Endometrial microvascular endothelial cells (primary cell): ENCODE results near the gene POLR3C. TPM values are rescaled to one million over a fixed set of nuclear protein-coding genes. Genes with fewer than 3 reads are reported as not detected.
"Not testable (repeated sequence)": the region's sequence is repeated elsewhere in the genome, so short reads cannot be mapped to it uniquely, and the experiment has no call there.

Source experiments
- in situ Hi-C: cut with HindIII; loops from 2 replicates; pipeline ENCODE4 v1.10.0; 2017; ENCODE audit warnings: low sequenced_read_pairs, low pct_unique_long_range_greater_than_20kb; ENCODE audit errors: inconsistent ontology term
- total RNA-seq: library from RNA; depleted of rRNA; stranded (reverse); fragments of >200 nt; gene quantifications from one replicate; pipeline ENCODE4 v1.2.3, GENCODE V29; 2015; ENCODE audit errors: inconsistent ontology term

Gene POLR3C
- total RNA-seq, 1 donor from 2014 or later = 30.4 TPM

DNA sequence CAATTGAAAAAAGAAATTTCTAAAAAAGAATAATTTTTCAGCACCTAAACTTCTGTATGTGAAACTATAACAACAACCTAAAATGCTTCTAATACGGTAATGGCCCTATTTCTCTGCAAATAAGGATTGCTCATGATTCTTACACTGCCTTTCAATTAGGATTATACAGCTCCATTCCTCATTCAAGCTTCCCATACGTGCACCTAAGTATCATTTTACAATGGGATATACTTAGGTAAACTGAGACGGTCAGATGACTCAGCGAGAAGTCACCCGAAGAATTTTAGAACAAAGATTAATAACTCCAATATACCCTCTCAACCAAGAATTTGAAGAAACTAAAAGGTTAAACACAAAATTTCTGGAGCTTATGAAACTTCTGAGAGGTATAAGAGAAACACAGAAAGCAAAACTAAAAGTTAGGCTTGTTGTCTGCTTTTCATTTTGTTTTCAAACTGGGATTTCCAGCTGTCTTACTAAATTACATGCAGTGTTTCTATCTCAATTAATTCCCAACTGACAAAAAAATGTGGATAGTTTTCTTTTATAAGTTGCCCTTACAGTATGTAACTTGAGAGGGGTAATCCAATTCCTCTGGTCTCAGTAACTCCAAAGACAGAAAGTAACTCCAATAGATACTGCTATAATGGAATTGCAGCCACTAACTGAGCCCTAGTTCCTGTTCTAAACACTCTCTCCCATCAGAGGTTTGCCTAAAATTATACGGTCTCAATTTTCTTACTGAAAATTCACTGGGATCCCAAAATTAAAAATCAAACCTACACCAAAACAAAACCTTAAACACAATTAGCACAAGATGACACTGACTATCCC lies 10.8 kb upstream of the POLR3C start:
- in situ Hi-C loops = not testable (repeated sequence)

DNA sequence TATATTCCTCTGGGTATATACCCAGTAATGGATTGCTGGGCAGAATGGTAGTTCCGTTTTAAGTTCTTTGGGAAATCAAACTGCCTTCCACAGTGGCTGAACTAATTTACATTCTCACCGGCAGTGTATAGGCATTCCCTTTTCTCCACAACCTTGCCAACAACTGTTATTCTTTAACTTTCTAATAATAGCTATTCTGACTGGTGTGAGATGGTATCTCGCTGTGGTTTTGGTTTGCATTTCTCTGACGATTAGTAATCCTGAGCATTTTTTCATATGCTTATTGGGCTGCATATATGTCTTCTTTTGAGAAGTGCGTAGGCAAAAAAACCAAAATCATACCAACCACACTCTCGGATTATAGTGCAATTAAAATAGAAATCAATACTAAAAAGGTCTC lies 5.9 kb upstream of the POLR3C start:
- in situ Hi-C loops = not testable (repeated sequence)

DNA sequence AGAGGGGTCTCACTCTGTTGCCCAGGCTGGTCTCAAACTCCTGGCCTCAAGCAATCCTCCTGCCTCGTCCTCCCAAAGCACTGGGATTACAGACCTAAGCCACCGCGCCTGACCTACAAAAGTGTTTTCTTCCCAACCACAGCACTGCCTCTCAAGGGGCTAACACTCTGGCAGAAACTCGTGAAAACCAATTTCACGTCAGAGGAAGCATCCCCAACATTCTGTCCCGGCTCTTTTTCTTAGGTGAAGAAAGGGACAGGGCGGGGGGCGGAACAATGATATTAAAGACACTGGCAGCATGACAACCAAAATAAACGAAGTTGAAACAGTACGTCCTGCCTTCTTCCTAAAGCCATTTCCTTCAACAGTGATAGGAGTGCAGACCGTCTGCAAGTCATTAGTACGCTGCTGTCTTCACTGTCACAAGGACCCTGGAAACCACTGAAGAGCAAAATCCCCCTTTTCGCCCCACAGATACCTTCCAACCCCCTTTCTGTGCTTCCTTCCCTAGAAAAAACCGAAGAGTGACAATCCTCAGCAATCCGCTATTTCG lies 1.1 kb upstream of the POLR3C start:
- in situ Hi-C loops = not testable (repeated sequence)

DNA sequence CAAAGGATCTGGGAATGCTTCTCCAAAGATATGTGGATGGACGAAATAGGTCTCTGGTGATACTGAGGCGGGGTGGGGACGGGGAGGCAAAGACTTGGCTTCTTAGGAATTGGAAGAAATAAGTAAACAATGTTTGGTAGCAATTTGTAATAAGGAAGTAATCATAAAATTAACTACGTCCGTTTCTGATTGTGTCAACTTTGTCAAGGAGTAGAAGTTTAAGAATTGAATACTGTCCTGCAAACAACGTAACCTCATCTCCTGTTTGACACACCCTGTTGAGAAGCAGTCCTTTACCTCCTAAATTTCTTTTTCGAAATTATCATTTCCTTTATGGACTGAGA lies 471 bp downstream of the POLR3C start:
- in situ Hi-C loops = no loop called here

DNA sequence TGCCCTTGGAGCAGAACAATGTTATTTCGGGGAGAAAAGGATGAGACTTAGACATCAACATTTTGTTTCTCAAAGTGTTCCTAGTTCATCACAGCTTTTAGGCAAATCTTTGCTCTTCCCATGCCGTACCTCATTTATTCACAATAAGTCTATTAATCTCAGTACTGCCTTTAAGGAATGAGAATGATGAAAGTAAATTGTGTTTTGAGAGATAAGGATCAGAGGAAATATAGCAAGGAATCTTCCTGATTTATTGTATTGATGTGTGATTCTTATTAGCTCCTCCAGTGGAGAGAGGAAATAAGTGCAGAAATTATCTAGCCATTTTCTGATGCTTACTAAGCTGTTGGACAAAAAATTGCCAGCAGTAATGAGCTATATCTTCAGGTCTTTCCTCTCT lies 2.0 kb downstream of the POLR3C start:
- in situ Hi-C loops = no loop called here

DNA sequence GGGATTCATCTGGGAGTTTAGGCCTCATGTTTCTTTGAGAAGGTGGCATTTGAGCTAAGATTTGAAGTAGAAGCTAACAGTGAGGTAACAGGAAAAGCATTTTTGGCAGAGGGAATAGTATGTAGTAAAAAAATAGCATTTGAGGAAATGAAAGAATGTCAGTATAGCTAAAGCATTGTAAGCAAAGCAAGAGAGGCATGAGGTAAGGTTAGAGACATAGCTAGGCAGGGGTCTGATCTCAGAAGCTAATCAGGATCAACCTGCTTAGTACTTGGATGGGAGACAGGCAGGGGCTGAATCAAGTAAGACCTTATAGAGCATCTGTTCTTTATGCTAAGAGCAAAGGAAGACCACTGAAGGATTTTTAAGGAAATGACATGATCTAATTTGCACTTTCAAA lies 4.0 kb downstream of the POLR3C start:
- in situ Hi-C loops = no loop called here

DNA sequence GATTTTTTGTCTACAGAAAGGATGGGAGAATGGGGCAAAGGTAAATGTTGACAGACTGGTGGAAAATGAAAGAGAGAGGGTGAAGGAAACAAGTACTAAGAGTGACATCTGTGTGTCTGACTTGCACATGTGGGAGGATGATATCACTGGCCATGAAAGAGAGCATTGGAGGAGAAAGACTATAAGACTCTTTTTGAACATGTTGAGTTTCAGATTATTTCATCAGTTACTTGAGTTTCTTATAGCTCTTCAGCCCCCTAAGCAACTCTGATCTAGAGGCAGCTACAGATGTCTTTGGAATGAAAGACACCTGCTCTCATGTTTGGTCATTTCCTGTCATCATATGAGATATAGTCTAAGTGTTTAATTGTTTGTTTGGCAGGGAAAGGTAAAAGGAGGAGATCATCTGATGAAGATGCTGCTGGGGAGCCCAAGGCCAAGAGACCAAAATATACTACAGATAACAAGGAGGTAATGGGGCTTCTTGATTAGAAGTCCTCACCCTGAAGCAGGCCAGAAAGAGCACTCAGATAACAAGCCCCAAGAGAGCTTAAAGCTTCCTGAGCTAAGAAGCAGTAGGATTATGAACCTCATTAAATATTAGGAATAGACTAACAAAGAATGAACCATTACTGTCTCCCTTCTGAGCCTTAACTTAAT lies 4.5 kb downstream of the POLR3C start:
- in situ Hi-C loops = no loop called here

DNA sequence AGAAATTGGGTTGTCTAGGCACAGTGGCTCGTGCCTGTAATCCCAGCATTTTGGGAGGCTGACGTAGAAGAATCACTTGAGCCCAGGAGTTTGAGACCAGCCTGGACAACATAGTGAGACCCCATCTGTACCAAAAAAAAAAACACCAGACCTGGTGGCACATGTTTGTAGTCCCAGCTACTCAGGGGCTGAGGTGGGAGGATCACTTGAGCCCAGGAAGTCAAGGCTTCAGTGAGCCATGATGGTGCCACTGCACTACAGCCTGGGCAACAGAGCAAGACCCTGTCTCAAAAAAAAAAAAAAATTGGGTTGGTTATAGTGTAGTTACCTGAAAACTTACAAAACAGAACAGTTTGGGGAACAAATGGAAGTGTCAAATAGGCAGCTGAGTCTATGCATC lies 6.8 kb downstream of the POLR3C start:
- in situ Hi-C loops = not testable (repeated sequence)

DNA sequence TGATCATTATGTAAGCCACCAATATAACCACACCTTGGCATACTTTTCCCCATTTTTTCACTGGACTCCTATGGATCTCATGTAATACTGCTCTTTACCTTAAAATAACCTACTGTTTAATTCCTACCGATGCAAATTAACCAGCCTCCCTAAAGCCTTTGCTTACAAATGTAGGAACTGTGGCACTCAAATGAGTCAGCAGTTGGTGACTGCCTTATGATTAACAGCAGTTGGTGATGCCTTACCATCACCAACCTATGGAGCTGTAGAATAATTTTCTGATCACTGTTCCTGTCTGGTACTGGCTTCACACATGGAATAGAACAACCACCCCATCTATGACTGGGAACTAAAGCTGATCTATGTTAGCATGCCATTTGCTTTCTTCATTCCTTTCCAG lies 13.7 kb downstream of the POLR3C start:
- in situ Hi-C loops = no loop called here

DNA sequence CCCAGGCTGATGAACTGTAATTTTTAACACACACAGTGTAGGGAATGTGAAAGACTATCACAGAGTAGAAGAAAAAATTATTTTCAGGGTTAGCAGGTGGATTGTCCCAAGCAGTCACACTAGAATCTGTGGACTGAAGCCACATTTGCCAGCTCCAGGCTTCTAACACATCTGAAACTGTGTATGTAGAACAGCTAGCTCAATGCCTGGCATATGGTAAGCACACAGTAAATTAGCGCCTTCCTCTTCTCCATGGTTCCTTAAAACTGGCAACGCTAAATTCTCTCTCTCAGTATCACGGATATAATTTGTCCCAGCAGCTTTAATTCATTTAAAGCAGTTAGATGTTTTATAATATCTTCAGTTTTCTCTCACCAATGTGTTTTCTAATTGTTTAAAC lies 19.0 kb downstream of the POLR3C start:
- in situ Hi-C loops = no loop called here

DNA sequence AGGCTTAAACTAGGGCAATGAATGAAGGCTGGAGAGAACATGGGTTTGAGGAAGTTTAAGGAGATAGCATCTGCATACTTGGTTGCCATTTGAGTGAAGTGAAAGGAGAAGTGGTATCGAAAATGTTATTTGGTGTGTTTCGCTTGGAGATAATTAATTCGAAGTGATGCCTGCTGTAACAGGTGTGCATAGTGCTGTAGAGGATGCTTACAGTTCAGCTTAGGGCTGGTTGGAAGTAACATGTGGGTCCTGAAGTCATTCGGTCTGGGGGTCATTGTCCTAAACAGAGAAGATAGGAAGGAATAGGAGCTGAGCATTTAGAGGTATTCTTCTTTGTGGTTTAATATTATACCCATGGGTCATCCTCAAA lies 21.1 kb downstream of the POLR3C start:
- in situ Hi-C loops = no loop called here

DNA sequence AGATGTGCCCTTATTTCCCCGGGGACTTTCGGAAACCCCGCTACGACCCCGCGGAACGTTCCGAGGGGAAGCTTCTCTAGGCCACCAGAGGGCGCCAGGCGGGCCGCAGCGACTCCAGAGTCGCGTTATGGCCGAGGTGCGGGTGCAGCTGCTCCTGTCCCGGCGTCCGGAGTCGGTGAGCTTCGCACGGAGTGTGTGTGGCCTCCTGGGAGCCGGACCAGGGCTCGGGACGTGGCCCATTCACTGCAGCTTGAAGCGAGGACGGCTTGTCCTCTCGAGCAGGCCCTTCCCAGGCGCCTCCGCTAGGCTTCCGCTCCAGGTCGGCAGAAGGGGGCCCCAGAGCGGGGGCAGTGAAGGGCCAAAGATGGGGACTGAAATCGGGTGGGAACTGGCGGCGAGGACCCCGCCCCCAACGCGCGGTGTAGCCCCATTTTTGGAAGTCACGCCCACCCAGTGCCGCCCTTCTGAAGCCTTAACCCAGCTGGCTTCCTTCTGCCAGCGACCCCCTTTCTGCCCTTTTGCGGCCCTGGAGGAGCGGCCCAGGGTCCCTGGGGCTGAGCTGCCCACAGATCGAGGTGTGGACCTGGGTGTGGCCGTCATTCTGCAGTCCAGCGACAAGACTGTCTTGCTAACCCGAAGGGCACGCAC lies 21.6 kb downstream of the POLR3C start, which contains the start of gene NUDT17:
TSS of gene NUDT17 (plus strand) at position 117 of the 648 bp plus-strand sequence. CDS start at position 128, 11 bp downstream.
- in situ Hi-C loops = no loop called here

DNA sequence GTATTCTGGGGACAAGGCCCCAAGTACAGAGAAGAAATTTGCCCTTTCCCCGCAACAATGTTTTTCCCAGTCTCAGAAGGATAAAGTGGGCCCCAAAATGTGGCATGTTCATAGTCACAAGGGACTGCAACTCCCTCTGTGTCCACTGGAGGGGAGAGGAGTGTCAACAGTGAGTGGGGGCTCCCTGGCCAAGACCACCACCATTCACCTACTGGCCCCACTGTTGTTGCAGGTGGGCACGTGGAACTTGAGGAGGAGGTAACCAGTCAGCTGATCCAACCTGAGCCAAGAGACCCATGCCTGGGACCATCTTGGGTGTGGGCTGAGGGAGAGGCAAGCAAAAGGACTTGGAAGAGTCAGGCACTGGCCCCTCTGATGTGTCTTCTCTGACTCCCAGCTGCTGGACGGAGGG lies 22.2 kb downstream of the POLR3C start:
- in situ Hi-C loops = no loop called here

DNA sequence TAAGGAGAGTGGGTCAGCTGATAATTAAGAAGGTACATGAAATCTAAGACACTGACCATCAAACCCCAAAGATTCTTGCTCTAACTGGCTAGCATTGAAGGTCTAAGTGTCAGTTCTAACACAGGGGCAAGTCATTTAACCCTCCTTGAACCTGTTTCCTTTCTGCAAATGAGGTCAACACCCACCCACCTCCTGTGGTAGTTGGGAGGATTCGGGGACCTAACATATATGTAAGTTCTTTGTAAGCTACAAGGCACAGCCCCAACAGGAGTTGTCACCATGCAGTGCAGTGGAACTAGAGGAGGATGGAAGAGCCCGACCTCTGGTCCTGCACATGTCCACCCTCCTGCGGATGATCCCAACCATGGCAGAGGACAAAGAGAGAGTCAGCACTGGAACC lies 23.8 kb downstream of the POLR3C start:
- in situ Hi-C loops = no loop called here

DNA sequence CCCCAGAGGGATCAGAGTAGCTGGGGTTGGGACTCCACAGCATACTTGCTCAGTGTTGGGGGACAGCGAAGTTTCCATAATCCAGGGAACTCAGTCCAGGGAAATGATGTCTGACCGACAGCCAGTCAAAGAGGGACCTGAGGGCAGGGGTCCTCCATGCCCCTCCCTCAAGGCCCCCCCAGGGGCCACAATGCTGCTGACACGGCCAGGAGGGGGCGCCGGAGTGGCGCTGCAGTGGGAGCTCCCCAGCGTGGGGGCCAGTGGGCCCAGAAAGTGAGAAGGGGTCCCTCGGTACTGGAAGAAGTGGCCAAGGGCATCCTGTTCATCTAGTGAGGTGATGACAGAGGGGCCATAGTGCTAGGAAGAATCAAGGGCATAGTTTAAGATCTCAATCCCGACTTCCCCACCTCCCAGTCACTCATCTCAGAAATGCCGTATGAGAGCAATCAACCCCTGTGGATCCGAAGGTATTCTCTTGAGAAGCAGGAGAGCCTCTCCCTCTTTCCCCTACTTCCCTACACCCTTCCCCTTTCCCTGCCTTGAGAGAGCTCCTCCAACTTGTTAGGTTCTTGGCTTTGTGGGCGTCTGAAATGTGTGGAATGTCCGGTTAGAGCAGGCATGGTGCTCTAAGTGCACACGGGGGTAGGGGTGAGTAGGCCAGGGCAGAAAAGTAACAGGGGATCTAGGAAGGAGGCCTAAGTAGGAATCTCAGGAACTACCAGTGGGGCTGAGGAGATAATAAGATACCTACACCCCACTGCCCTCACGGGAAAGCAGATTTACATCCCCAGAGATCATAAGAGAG lies 25.6 kb downstream of the POLR3C start:
- in situ Hi-C loops = no loop called here

DNA sequence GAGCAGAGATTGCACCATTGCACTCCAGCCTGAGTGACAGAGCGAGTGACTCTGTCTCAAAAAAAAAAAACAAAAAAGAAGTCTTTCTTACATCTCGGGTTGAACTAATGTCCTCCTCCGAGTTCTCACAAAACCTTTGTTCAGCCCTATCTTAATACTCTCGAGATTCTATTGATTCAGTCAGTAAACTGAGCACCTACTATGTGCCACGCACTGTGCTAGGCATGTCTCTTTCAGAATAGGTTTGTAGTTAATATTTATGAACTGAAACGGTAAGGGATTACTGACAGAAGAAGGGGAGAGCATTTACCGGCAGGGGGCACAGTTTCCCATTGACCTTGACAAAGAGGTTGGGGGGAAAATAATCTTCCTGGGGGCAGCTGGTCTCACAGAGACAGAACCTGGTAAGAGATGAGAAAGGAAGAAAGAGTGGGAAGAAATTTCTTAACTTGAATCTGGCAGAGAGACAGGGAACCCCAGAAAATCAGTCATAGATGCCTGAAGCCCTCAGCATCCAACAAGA lies 31.5 kb downstream of the POLR3C start:
- in situ Hi-C loops = loop anchor here (5.0 kb wide), 1 partner anchor 107 kb away; the partner anchor contains the start of genes ANKRD34A and POLR3GL

DNA sequence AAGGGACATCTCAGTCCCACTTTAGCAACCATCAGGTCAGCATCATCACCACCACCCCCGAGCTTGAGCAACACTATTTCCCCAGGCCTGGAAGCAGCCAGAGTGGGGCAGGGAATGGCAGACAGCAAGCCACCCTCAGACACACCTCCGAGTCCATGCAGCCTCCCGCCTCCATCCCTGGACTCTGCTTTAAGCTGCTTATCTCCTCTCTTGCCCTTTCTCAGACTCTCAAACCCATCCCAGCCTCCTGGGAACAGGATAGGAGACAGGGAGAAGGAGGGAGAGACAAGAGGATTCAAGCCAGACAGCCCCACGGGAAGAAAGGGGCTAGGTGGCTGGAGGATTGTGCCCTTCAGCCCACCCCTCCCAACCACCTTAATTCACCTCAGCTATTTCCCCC lies 33.2 kb downstream of the POLR3C start:
- in situ Hi-C loops = loop anchor here (5.0 kb wide), 1 partner anchor 105 kb away; the partner anchor contains the start of genes ANKRD34A and POLR3GL

DNA sequence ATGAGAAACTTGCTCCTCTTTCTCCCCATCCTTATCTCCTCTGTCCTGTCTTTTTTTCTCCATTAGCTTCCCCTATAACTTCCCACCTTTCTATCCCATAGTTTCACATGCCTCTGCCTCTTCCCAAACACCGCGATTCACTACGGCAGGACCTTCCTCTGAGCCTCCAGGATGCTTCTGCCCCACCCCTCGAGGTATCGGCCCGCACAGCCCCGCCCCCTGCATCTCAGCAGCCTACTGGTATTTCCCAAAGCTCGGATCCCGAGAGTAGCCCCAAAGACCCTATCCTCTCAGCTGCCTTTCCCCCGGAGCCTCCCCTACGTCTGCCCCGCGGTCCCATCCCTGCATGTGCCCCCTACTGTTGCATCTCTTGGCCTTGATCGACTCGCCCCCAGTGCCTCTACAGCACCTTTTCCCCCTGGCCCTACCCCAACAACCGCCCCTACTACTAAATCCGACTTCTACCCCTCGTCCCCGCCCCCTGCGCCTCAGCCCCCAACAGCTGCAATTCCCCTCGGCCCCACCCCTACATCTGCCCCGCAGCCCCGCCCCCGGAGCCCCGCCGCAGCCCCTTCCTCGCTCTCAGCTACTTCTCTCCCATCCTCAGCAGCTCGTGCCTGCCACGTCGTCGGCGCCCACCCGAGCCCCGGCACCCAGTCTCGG lies 34.4 kb downstream of the POLR3C start:
- in situ Hi-C loops = loop anchor here (5.0 kb wide), 1 partner anchor 104 kb away; the partner anchor contains the start of genes ANKRD34A and POLR3GL
